ENCODE measurements around the gene HOXD4.

- TF ChIP-seq POLR2A (IDR thresholded peaks at IDR 0.05; ENCODE audit: low read length) (no peak), GATA1 (IDR thresholded peaks at IDR 0.05; ENCODE audit: low read depth, low read length) (no peak)
Measured at GRCh38 chr2:176127774-176128072, 23.6 kb upstream of the HOXD4 start.
